Neural crest cell (in vitro differentiated cells): ENCODE results near the gene SDC4. TPM values are rescaled to one million over a fixed set of nuclear protein-coding genes. Genes with fewer than 3 reads are reported as not detected.

Source experiments
- DNase-seq: peaks from one replicate; pipeline ENCODE4 v3.0.0; 2021; ENCODE audit warnings: low read depth, mixed read lengths, low spot score
- H3K27ac Mint-ChIP-seq: one replicate; pipeline ENCODE4 v1.8.0; 2021; ENCODE audit warnings: mild to moderate bottlenecking, mixed read lengths; ENCODE audit not compliant: unreplicated experiment
- H3K27me3 Mint-ChIP-seq: 2 replicates; pipeline ENCODE4 v1.8.0; 2021; ENCODE audit warnings: low read depth, mild to moderate bottlenecking, mixed read lengths
- H3K36me3 Mint-ChIP-seq: 2 replicates; pipeline ENCODE4 v1.8.0; 2021; ENCODE audit warnings: low read depth, mild to moderate bottlenecking, mixed read lengths
- H3K4me1 Mint-ChIP-seq: 2 replicates; pipeline ENCODE4 v1.8.0; 2021; ENCODE audit warnings: mixed read lengths
- H3K4me3 Mint-ChIP-seq: one replicate; pipeline ENCODE4 v1.8.0; 2021; ENCODE audit warnings: mild to moderate bottlenecking, mixed read lengths
- H3K9me3 Mint-ChIP-seq: 2 replicates; pipeline ENCODE4 v1.8.0; 2021; ENCODE audit warnings: mixed read lengths
- total RNA-seq: library from RNA; stranded (reverse); gene quantifications from 2 replicates; pipeline ENCODE4 v1.2.1, GENCODE V29; 2021
- TF ChIP-seq, protein P1 (sequence below): fragments of 200-600 bp; sonication (generic); conservative IDR thresholded peaks from 2 replicates; pipeline ENCODE4 v1.5.0; 2021; ENCODE audit warnings: antibody characterized with exemption, mild to moderate bottlenecking

The SDC4 gene
- total RNA-seq, 1 donor from 2014 or later = 11.5 TPM

DNA sequence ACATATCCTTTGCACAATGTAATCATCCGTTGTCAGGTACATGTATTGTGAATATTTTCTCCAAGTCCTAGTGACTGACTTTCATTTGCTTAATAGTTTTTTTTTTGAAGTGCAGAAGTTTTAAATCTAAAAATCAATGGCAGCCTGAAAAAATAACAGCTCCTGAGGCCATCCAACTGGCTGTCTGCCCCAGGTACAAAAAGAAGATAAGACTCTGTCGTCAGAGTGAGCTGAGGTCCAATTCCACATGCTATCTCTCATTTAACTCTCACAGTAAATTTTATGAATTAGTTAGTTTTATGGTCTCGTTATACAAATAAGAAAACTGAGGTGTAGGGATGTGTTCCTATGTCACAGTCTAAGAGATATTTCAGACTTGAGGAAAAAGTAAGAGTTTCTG lies 72.9 kb downstream of the SDC4 start:
- Mint-ChIP-seq H3K36me3 (no peaks in the 10 kb centered on the region), H3K27me3 (peaks cover 33% of the 10 kb centered on the region), H3K9me3 (peaks cover 2% of the 10 kb centered on the region), H3K4me1 (no peaks in the 10 kb centered on the region), H3K4me3 (no peak overlapping the region), H3K27ac (no peak overlapping the region)
- no peak for DNase-seq
- TF ChIP-seq, protein P1, sequence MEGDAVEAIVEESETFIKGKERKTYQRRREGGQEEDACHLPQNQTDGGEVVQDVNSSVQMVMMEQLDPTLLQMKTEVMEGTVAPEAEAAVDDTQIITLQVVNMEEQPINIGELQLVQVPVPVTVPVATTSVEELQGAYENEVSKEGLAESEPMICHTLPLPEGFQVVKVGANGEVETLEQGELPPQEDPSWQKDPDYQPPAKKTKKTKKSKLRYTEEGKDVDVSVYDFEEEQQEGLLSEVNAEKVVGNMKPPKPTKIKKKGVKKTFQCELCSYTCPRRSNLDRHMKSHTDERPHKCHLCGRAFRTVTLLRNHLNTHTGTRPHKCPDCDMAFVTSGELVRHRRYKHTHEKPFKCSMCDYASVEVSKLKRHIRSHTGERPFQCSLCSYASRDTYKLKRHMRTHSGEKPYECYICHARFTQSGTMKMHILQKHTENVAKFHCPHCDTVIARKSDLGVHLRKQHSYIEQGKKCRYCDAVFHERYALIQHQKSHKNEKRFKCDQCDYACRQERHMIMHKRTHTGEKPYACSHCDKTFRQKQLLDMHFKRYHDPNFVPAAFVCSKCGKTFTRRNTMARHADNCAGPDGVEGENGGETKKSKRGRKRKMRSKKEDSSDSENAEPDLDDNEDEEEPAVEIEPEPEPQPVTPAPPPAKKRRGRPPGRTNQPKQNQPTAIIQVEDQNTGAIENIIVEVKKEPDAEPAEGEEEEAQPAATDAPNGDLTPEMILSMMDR = no peak

Other genes starting within 250 kb of the SDC4 start
- gene KCNS1, start 247.3 kb downstream of the SDC4 start, total RNA-seq = not detected in 2 replicates
- gene WFDC5, start 233.2 kb downstream of the SDC4 start, total RNA-seq = not detected in 2 replicates
- gene WFDC12, start 224.0 kb downstream of the SDC4 start, total RNA-seq = not detected in 2 replicates
- gene PI3, start 173.5 kb downstream of the SDC4 start, total RNA-seq = not detected in 2 replicates
- gene SEMG1, start 141.4 kb downstream of the SDC4 start, total RNA-seq = not detected in 2 replicates
- gene SEMG2, start 127.1 kb downstream of the SDC4 start, total RNA-seq = not detected in 2 replicates
- gene SLPI, start 93.9 kb downstream of the SDC4 start, total RNA-seq = not detected in 2 replicates
- not detected in 2 replicates for gene RBPJL, start 41.6 kb downstream of the SDC4 start, total RNA-seq
- gene MATN4, start 40.1 kb downstream of the SDC4 start, total RNA-seq = 0.18 TPM in 1 of 2 replicates, not detected in the other
- gene SYS1, start 14.7 kb upstream of the SDC4 start, total RNA-seq = 24.6 and 25.7 TPM in 2 replicates
- not detected in 2 replicates for gene TP53TG5, start 29.9 kb upstream of the SDC4 start, total RNA-seq
- 18.1 and 18.2 TPM in 2 replicates for gene DBNDD2, start 59.9 kb upstream of the SDC4 start, total RNA-seq
- gene PIGT, start 67.7 kb upstream of the SDC4 start, total RNA-seq = 64.8 and 67.4 TPM in 2 replicates
- gene WFDC2, start 121.3 kb upstream of the SDC4 start, total RNA-seq = 7.4 and 8.7 TPM in 2 replicates
- gene SPINT3, start 167.2 kb upstream of the SDC4 start, total RNA-seq = not detected in 2 replicates
- gene WFDC6, start 191.1 kb upstream of the SDC4 start, total RNA-seq = not detected in 2 replicates
- gene EPPIN, start 199.0 kb upstream of the SDC4 start, total RNA-seq = not detected in 2 replicates
- gene WFDC8, start 230.9 kb upstream of the SDC4 start, total RNA-seq = not detected in 2 replicates